Measurements from ENCODE around the gene TCF7. TPM values are rescaled to one million over a fixed set of nuclear protein-coding genes. Genes with fewer than 3 reads are reported as not detected.

The TCF7 gene
- polyA plus RNA-seq, 3 donors: 11.5 to 14.7 (median 14.4) TPM

DNA sequence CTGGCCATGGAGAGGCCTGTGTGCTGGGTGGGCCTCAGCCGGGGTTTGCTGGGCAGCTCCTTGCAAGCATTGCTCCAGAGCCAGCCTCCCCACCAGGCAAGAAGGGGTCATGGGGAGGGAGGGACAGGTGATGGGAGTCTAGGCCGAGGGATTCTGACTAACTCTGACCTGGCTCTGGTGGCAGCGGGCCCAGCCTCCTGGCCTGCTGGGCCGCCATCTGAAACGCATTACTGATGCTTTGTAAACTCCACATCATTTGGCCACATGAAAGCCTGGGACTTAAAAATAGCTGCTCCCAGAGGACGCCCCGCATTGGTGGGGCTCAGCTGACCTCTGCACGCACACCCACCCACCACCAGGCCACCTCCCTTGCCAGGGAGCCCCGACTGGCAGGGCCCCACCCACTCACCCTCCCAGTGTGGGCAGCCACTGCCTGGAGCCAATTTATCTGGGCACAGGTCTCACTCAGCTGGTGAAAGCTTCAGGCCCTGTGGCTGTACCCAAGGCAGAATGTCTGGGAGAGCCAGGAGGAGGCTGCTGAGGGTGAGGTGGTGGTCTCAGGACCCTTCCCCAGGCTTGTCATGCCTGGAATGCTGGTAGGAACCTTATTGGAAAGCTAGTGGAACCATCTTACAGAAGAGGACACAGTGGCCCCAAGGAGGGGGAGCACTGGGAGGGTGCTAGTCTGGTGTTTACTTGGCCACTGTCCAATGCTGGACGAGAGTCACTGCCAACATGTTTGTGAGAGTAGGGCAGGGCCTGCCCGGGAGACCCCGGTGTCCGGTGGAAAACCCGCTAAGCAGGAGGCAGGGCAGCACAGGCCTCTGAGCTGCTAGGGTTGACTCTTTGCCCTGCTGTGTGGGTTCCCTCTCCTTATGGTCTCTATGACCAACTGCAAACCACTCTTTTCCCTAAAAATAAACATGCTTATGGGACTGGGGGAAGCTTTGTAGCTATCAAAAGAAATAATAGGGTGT, 10.8 kb downstream of the TCF7 start:
- DNase-seq (ENCODE audit: extremely low read depth in 1 of 11, low read depth in 9 of 11, low spot score in 4 of 11): no peak

GRCh38 chr5:134127376-134127861, 12.9 kb downstream of the TCF7 start:
- no peak for DNase-seq (ENCODE audit: extremely low read depth in 1 of 11, low read depth in 9 of 11, low spot score in 4 of 11)

- DNase-seq (ENCODE audit: extremely low read depth in 1 of 11, low read depth in 9 of 11, low spot score in 4 of 11): no peak
Measured at GRCh38 chr5:134127988-134128647, 13.6 kb downstream of the TCF7 start.

GRCh38 chr5:134128648-134128995, 14.1 kb downstream of the TCF7 start:
- no peak for DNase-seq (ENCODE audit: extremely low read depth in 1 of 11, low read depth in 9 of 11, low spot score in 4 of 11)

DNA sequence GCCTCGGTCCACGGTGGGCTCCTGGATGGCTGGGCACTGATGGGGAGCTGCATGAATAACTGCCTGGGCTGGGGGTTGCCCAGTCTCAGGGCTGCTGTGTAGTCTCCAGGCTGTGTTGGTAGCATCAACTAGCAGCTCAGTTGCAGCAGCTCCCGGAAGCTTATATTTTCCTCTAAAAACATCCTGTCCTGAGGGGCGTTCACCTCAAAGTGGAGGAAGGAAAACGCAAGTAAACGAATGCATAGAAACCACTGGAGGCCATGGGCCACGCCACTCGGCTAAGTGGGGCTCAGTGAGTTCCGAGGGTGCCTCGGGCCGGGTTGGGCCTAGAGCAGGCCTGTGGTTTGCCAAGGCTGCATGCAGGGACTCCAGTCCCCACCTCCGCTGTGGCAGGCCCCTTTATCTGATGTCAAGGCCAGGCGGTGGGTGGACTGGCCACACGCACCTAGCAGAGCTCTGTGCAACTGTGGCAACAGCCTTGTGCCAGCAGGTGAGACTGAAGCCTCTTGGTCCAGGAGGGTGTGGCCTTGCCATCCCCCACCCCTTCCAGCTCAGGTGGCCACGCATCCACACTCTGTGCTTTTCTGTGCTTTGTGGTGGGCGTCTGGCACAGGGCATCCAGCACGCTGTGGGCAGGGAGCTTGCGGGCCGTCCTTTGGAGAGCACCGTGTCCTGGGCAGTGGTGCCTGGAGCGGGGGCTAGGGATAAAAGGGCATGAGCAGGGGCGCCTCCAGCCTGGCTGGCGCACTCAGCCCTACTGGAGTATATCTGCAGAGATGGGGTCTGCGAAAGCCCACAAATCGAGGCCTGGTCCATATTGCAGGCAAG, 15.1 kb downstream of the TCF7 start:
- no peak for DNase-seq (ENCODE audit: extremely low read depth in 1 of 11, low read depth in 9 of 11, low spot score in 4 of 11)

GRCh38 chr5:134130239-134130945, 15.9 kb downstream of the TCF7 start:
- DNase-seq (ENCODE audit: extremely low read depth in 1 of 11, low read depth in 9 of 11, low spot score in 4 of 11): no peak

DNA sequence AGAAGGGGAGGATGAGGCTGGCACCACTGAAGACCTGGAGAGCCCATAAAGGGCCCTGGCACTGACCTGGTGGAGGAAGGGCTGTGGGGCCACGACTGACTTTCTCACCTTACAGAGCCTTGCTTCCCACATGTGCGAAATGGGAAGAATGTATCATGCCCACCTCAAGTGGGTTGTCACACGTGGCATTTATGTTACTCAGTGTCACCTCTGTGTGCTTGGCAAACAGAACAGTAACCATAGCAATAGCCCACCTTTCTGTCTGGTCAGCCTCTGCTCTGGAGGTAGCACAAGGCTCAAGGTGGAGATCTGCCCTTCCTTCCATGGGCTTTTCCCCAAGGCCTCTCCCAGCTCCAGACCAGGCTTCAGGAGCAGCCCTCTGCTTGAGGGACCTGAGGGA, 16.7 kb downstream of the TCF7 start:
- DNase-seq (ENCODE audit: extremely low read depth in 1 of 11, low read depth in 9 of 11, low spot score in 4 of 11): no peak

DNA sequence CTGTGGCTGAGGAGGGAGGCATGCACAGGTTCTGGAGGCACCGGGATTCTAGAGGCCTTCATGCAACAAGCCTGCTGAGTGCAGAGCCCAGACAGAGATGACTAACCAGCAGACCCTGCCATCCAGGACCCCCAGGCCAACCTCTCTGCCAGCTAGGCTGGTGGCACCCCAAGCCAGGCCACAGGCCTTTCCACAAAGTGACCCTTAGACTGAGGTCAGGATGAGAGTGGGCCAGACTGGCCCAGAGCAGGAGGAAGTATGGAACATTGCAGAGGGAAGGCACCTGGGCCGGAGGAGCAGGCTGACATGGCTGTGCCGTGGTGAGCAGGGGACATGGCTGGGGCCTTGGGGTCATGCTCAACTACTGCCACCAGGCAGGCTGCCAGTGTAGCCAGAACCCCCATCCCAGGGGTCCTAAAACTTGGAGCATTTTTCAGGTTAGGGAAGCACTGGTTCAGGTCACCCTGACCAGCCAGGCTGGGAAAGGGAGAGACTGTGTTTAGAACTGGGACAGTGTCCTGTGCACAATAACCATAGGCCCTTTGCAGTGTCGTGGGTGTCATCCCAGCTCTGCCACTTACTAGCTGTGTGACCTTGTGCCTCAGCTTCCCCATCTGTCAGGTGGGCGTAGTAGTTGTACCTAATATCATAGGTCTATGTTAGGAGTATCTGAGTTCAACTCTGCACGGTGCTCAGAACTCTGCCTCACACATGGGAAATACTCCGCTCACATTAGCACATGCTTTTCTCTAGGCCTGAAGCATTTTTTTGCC, 17.3 kb downstream of the TCF7 start:
- DNase-seq (ENCODE audit: extremely low read depth in 1 of 11, low read depth in 9 of 11, low spot score in 4 of 11): no peak

GRCh38 chr5:134132372-134133187, 18.1 kb downstream of the TCF7 start:
- DNase-seq (ENCODE audit: extremely low read depth in 1 of 11, low read depth in 9 of 11, low spot score in 4 of 11): no peak

DNA sequence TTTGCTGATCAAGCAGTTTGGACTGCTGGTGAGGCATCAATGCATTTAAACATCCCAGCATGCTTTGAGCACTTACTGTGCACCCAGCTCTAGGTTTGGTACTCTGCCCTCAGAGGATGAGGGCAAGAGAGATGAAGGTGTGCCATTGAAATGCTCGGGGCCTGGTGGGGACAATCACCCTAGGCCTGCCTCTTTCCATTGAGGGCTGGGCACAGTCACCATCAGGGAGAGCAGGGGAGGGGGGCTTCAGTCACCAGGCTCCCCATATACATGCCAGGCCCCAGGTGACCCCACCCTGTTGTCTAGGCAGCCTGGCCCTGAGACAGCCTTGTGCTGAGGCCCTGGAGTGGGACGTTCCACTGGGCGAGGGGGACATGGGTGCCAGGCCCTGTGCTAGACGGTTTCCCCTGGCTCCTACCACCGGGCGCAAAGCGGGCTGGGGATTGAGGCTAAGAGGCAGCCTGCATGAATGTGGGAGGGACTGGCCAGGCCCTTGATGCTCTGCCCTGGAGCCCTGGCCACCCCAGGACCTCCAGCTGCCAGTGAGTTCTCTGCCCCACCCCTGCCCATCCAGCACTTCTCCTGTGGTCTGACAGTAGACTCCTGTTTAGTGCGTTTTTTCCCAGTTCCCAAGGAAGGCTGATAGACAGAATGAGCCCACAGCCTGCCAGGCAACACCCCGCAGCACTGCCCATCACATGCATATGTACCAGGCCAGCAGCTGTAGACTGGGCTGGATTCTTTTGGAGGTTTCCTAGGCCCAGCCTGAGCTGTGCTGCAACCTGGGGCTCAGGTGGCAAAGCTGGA, 18.9 kb downstream of the TCF7 start:
- DNase-seq (ENCODE audit: extremely low read depth in 1 of 11, low read depth in 9 of 11, low spot score in 4 of 11): no peak

DNA sequence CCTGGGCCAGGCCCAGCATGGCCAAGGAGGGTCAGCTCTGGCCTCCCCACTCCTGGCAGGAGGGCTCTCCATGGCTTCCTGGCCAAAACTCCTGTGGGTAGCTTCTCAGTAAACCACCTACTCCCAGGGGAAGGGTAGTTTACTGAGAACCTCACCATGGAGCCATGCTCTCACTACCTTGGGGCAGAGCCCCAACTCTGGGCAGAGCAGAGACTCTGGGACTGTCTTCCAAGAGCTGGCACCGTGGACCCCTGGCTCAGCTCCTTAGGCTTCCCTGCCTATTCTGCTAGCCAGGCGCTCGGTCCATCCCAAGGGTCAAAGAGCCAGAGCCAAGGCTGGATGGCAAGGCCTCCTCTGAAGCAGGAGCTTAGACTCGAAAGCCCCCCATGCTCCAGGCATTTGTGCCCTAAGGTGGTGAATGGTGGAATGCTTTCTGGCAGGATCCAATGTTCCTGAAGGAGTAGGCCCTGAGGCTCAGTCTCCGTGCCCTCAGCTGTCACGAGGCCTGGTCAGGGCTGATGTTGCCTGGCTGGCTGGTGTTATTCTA, 19.6 kb downstream of the TCF7 start:
- DNase-seq (ENCODE audit: extremely low read depth in 1 of 11, low read depth in 9 of 11, low spot score in 4 of 11): no peak

DNA sequence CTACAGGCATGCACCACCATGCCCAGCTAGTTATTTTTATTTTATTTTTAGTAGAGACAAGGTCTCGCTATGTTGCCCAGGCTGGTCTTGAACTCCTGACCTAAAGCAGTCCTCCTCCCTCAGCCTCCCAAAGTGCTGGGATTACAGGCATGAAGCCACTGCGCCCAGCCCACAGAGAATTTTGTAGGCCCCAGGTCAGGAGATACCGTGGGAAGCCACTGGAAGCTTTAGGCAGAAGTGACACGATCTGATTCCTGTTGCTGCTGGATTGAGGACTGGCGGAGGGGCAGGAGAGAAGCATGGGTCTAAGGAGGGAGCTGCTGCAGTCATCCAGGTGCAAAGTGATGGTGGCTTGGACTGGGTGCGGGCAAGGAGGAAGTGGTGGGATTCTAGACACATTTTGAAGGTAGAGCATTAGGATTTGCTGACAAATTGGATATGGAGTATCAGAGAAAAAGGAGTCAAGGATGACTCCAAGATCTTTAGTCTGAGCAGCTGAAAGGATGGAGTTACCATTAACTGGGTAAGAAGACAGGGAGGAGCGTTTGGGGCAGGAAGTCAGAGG, 20.7 kb downstream of the TCF7 start:
- no peak for DNase-seq (ENCODE audit: extremely low read depth in 1 of 11, low read depth in 9 of 11, low spot score in 4 of 11)

GRCh38 chr5:134136221-134136631, 21.7 kb downstream of the TCF7 start:
- no peak for DNase-seq (ENCODE audit: extremely low read depth in 1 of 11, low read depth in 9 of 11, low spot score in 4 of 11)

GRCh38 chr5:134136771-134137170, 22.3 kb downstream of the TCF7 start:
- DNase-seq (ENCODE audit: extremely low read depth in 1 of 11, low read depth in 9 of 11, low spot score in 4 of 11): no peak

GRCh38 chr5:134138416-134139376, 24.2 kb downstream of the TCF7 start:
- no peak for DNase-seq (ENCODE audit: extremely low read depth in 1 of 11, low read depth in 9 of 11, low spot score in 4 of 11)

Data from renal cortex interstitium (tissue), 11 donors.